ENCODE measurements around the gene LRRTM1.

Gene LRRTM1

GRCh38 chr2:80348078-80348477 is 43.5 kb upstream of the LRRTM1 start (continued):
- TF ChIP-seq ZSCAN4 (tag by site-specific recombination; IDR thresholded peaks at IDR 0.05) (no peak), ZNF184 (tag by site-specific recombination; IDR thresholded peaks at IDR 0.05) (no peak)

GRCh38 chr2:80340022-80340421 is 35.5 kb upstream of the LRRTM1 start:
- no peaks in the 10 kb centered on the region for H3K4me1 ChIP-seq (ENCODE audit: control insufficient read depth, insufficient read depth, low read length)
- POLR2A ChIA-PET: no interaction called here
- H3K36me3 ChIP-seq (ENCODE audit: control insufficient read depth in 2 of 2, insufficient read depth in 1 of 2, low read length in 2 of 2): no peaks in the 10 kb centered on the region
- H3K4me3 ChIP-seq (ENCODE audit: low read depth, low read length): no peak overlapping the region
- no peaks in the 10 kb centered on the region for H3K9me3 ChIP-seq (ENCODE audit: control insufficient read depth, insufficient read depth, low read depth, low read length)
- CTCF ChIA-PET: no interaction called here
- no peak for TF ChIP-seq ZFHX2 (tag by site-specific recombination; conservative IDR thresholded peaks at IDR 0.05)
- TF ChIP-seq YY1 (tag by site-specific recombination; IDR thresholded peaks at IDR 0.05): no peak
- TF ChIP-seq, protein P1, sequence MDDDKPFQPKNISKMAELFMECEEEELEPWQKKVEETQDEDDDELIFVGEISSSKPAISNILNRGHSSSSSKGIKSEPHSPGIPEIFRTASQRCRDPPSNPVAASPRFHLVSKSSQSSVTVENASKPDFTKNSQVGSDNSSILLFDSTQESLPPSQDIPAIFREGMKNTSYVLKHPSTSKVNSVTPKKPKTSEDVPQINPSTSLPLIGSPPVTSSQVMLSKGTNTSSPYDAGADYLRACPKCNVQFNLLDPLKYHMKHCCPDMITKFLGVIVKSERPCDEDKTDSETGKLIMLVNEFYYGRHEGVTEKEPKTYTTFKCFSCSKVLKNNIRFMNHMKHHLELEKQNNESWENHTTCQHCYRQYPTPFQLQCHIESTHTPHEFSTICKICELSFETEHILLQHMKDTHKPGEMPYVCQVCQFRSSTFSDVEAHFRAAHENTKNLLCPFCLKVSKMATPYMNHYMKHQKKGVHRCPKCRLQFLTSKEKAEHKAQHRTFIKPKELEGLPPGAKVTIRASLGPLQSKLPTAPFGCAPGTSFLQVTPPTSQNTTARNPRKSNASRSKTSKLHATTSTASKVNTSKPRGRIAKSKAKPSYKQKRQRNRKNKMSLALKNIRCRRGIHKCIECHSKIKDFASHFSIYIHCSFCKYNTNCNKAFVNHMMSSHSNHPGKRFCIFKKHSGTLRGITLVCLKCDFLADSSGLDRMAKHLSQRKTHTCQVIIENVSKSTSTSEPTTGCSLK (tag by site-specific recombination; IDR thresholded peaks at IDR 0.05): no peak
- TF ChIP-seq ZNF621 (tag by site-specific recombination; IDR thresholded peaks at IDR 0.05): no peak
- TF ChIP-seq, protein P2, sequence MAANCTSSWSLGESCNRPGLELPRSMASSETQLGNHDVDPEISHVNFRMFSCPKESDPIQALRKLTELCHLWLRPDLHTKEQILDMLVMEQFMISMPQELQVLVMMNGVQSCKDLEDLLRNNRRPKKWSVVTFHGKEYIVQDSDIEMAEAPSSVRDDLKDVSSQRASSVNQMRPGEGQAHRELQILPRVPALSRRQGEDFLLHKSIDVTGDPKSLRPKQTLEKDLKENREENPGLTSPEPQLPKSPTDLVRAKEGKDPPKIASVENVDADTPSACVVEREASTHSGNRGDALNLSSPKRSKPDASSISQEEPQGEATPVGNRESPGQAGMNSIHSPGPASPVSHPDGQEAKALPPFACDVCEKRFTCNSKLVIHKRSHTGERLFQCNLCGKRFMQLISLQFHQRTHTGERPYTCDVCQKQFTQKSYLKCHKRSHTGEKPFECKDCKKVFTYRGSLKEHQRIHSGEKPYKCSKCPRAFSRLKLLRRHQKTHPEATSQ (tag by site-specific recombination; IDR thresholded peaks at IDR 0.05): no peak
- no peak for TF ChIP-seq ZNF140 (tag by site-specific recombination; IDR thresholded peaks at IDR 0.05)
- no peak for TF ChIP-seq ZNF184 (tag by site-specific recombination; IDR thresholded peaks at IDR 0.05)
- no peak for TF ChIP-seq ZBTB8A (tag by site-specific recombination; IDR thresholded peaks at IDR 0.05)
- no peak for TF ChIP-seq ZNF768 (tag by site-specific recombination; IDR thresholded peaks at IDR 0.05)
- TF ChIP-seq KLF9 (tag by site-specific recombination; IDR thresholded peaks at IDR 0.05; ENCODE audit: low read depth): no peak
- no peak for TF ChIP-seq ZNF132 (tag by site-specific recombination; IDR thresholded peaks at IDR 0.05; ENCODE audit: borderline replicate concordance)
- no peak overlapping the region for H3K27ac ChIP-seq (ENCODE audit: extremely low read depth, low read depth, low read length)

- TF ChIP-seq, protein P3, sequence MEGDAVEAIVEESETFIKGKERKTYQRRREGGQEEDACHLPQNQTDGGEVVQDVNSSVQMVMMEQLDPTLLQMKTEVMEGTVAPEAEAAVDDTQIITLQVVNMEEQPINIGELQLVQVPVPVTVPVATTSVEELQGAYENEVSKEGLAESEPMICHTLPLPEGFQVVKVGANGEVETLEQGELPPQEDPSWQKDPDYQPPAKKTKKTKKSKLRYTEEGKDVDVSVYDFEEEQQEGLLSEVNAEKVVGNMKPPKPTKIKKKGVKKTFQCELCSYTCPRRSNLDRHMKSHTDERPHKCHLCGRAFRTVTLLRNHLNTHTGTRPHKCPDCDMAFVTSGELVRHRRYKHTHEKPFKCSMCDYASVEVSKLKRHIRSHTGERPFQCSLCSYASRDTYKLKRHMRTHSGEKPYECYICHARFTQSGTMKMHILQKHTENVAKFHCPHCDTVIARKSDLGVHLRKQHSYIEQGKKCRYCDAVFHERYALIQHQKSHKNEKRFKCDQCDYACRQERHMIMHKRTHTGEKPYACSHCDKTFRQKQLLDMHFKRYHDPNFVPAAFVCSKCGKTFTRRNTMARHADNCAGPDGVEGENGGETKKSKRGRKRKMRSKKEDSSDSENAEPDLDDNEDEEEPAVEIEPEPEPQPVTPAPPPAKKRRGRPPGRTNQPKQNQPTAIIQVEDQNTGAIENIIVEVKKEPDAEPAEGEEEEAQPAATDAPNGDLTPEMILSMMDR (tag by site-specific recombination; IDR thresholded peaks at IDR 0.05): no peak
- TF ChIP-seq ZNF398 (tag by site-specific recombination; IDR thresholded peaks at IDR 0.05): no peak
- no peak for TF ChIP-seq ZNF76 (tag by site-specific recombination; IDR thresholded peaks at IDR 0.05; ENCODE audit: borderline replicate concordance, low read depth)
- TF ChIP-seq ZNF629 (tag by site-specific recombination; IDR thresholded peaks at IDR 0.05): no peak
- TF ChIP-seq ZNF530 (tag by site-specific recombination; IDR thresholded peaks at IDR 0.05; ENCODE audit: low read depth): no peak
- no peak for TF ChIP-seq ZNF16 (tag by site-specific recombination; IDR thresholded peaks at IDR 0.05; ENCODE audit: low read depth)
- TF ChIP-seq ZBTB48 (tag by site-specific recombination; IDR thresholded peaks at IDR 0.05): no peak
- no peak overlapping the region for H3K4me3 ChIP-seq (ENCODE audit: low read depth, low read length)
- no peaks in the 10 kb centered on the region for H3K36me3 ChIP-seq (ENCODE audit: control insufficient read depth in 2 of 2, insufficient read depth in 1 of 2, low read length in 2 of 2)
- ChIA-PET CTCF (interaction anchor here (0.8 kb wide), 1 partner anchor 13 kb away, joined by 4 read pairs; no protein-coding TSS in a partner anchor), POLR2A (no interaction called here)
- H3K27ac ChIP-seq (ENCODE audit: extremely low read depth, low read depth, low read length): no peak overlapping the region
- no peaks in the 10 kb centered on the region for H3K4me1 ChIP-seq (ENCODE audit: control insufficient read depth, insufficient read depth, low read length)
- no peaks in the 10 kb centered on the region for H3K9me3 ChIP-seq (ENCODE audit: control insufficient read depth, insufficient read depth, low read depth, low read length)
Measured at GRCh38 chr2:80338794-80339193, 34.2 kb upstream of the LRRTM1 start.
